H9 (cell line): ENCODE measurements around the gene RPL28. TPM values are rescaled to one million over a fixed set of nuclear protein-coding genes. Genes with fewer than 3 reads are reported as not detected.
A peak's percentile ranks its signal among the peaks of the same experiment; 100 is the strongest.

Source experiments
- DNase-seq: peaks from one replicate; pipeline ENCODE4 v3.0.0-alpha.2; 2017
- H2AFZ ChIP-seq: one replicate; pipeline ENCODE4 v1.6.1; 2013; ENCODE audit warnings: mild to moderate bottlenecking, low read length, control low read depth, moderate library complexity
- H2AK5ac ChIP-seq: 2 replicates; pipeline ENCODE4 v1.6.1; 2013; ENCODE audit warnings: low read length, control low read depth, mixed read lengths; ENCODE audit not compliant: insufficient read length
- H2BK120ac ChIP-seq: one replicate; pipeline ENCODE4 v1.6.1; 2013; ENCODE audit warnings: low read depth, mild to moderate bottlenecking, low read length, control low read depth, inconsistent platforms; ENCODE audit not compliant: poor library complexity, severe bottlenecking
- H2BK12ac ChIP-seq: 2 replicates; pipeline ENCODE4 v1.6.1; 2013; ENCODE audit warnings: low read length, control low read depth, mixed read lengths, low read depth; ENCODE audit not compliant: insufficient read length
- H2BK15ac ChIP-seq: 2 replicates; pipeline ENCODE4 v1.6.1; 2013; ENCODE audit warnings: low read depth, low read length, control low read depth
- H2BK20ac ChIP-seq: one replicate; pipeline ENCODE4 v1.6.1; 2013; ENCODE audit warnings: low read depth, mild to moderate bottlenecking, low read length, control low read depth, inconsistent platforms; ENCODE audit not compliant: poor library complexity, severe bottlenecking
- H2BK5ac ChIP-seq: 2 replicates; pipeline ENCODE4 v1.6.1; 2013; ENCODE audit warnings: low read length, control low read depth, mixed read lengths; ENCODE audit not compliant: insufficient read length
- H3K14ac ChIP-seq: 2 replicates; pipeline ENCODE4 v1.6.1; 2013; ENCODE audit warnings: low read length, control low read depth; ENCODE audit not compliant: insufficient read depth
- H3K18ac ChIP-seq: 2 replicates; pipeline ENCODE4 v1.6.1; 2013; ENCODE audit warnings: low read depth, mild to moderate bottlenecking, mixed read lengths, low read length, control low read depth; ENCODE audit not compliant: insufficient read length
- H3K23ac ChIP-seq: 2 replicates; pipeline ENCODE4 v1.6.1; 2013; ENCODE audit warnings: low read length, control low read depth, mixed read lengths, low read depth; ENCODE audit not compliant: insufficient read length
- H3K23me2 ChIP-seq: 2 replicates; pipeline ENCODE4 v1.6.1; 2013; ENCODE audit warnings: low read depth, mild to moderate bottlenecking, mixed read lengths, low read length, control low read depth; ENCODE audit not compliant: insufficient read length, poor library complexity, severe bottlenecking
- H3K27ac ChIP-seq: 2 replicates; pipeline ENCODE4 v1.5.1; 2013; ENCODE audit warnings: low read length, control low read depth, mixed read lengths, low read depth; ENCODE audit not compliant: insufficient read length
- H3K27me3 ChIP-seq: 2 replicates; pipeline ENCODE4 v1.6.1; 2013; ENCODE audit warnings: low read length, control low read depth, inconsistent platforms; ENCODE audit not compliant: insufficient read depth
- H3K4ac ChIP-seq: 2 replicates; pipeline ENCODE4 v1.6.1; 2013; ENCODE audit warnings: low read depth, mild to moderate bottlenecking, control low read depth, inconsistent platforms, low read length, moderate library complexity
- H3K4me1 ChIP-seq: 2 replicates; pipeline ENCODE4 v1.6.1; 2013; ENCODE audit warnings: low read length, control low read depth, inconsistent platforms; ENCODE audit not compliant: insufficient read depth
- H3K4me2 ChIP-seq: 2 replicates; pipeline ENCODE4 v1.6.1; 2013; ENCODE audit warnings: low read length, control low read depth, mixed read lengths; ENCODE audit not compliant: insufficient read length, insufficient read depth
- H3K56ac ChIP-seq: 2 replicates; pipeline ENCODE4 v1.6.1; 2013; ENCODE audit warnings: low read depth, mild to moderate bottlenecking, mixed read lengths, low read length, control low read depth; ENCODE audit not compliant: insufficient read length
- H3K79me1 ChIP-seq: 2 replicates; pipeline ENCODE4 v1.6.1; 2013; ENCODE audit warnings: low read depth, mild to moderate bottlenecking, moderate library complexity, low read length, control low read depth, inconsistent platforms; ENCODE audit not compliant: insufficient read depth, poor library complexity, severe bottlenecking
- H3K79me2 ChIP-seq: 2 replicates; pipeline ENCODE4 v1.6.1; 2013; ENCODE audit warnings: low read length, control low read depth, inconsistent platforms; ENCODE audit not compliant: insufficient read depth
- H3K9ac ChIP-seq: 2 replicates; pipeline ENCODE4 v1.6.1; 2013; ENCODE audit warnings: low read length, control low read depth, mixed read lengths; ENCODE audit not compliant: insufficient read length; ENCODE audit errors: extremely low read depth
- H3K9me3 ChIP-seq: one replicate; pipeline ENCODE4 v1.6.1; 2013; ENCODE audit warnings: low read depth, low read length, inconsistent platforms; ENCODE audit not compliant: control insufficient read depth
- H3T11ph ChIP-seq: one replicate; pipeline ENCODE4 v1.6.1; 2013; ENCODE audit warnings: mild to moderate bottlenecking, low read length, control low read depth, inconsistent platforms
- H4K20me1 ChIP-seq: one replicate; pipeline ENCODE4 v1.6.1; 2013; ENCODE audit not compliant: control insufficient read depth, insufficient read length, insufficient read depth
- H4K5ac ChIP-seq: 2 replicates; pipeline ENCODE4 v1.6.1; 2013; ENCODE audit warnings: low read depth, mild to moderate bottlenecking, mixed read lengths, low read length, control low read depth; ENCODE audit not compliant: insufficient read length
- H4K8ac ChIP-seq: replicated peaks from 2 replicates; pipeline ENCODE4 v1.6.1; 2013; ENCODE audit warnings: low read length, control low read depth, mixed read lengths, low read depth; ENCODE audit not compliant: insufficient read length
- H4K91ac ChIP-seq: 2 replicates; pipeline ENCODE4 v1.6.1; 2013; ENCODE audit warnings: low read depth, mild to moderate bottlenecking, moderate library complexity, mixed read lengths, low read length, control low read depth; ENCODE audit not compliant: insufficient read length
- H3K27ac Mint-ChIP-seq, 3 experiments: 2 replicates in 2 of 3; 3 replicates in 1 of 3; pipeline ENCODE4 v1.8.0; 2020 to 2021; ENCODE audit warnings: mixed read lengths in 3 of 3, mild to moderate bottlenecking in 1 of 3, moderate library complexity in 1 of 3
- H3K27me3 Mint-ChIP-seq: 2 replicates; pipeline ENCODE4 v1.8.0; 2021; ENCODE audit warnings: low read depth, mild to moderate bottlenecking, moderate library complexity, mixed read lengths
- H3K36me3 Mint-ChIP-seq, 3 experiments: 2 replicates in 2 of 3; 3 replicates in 1 of 3; pipeline ENCODE4 v1.8.0; 2020 to 2021; ENCODE audit warnings: low read depth in 3 of 3, mixed read lengths in 3 of 3; ENCODE audit not compliant: insufficient read depth in 1 of 3
- H3K4me1 Mint-ChIP-seq, 2 experiments: 2 replicates each; pipeline ENCODE4 v1.8.0; 2020; ENCODE audit warnings: mixed read lengths in 2 of 2
- H3K4me3 Mint-ChIP-seq, 2 experiments: 2 replicates in 1 of 2; 3 replicates in 1 of 2; pipeline ENCODE4 v1.8.0; 2020 to 2021; ENCODE audit warnings: mild to moderate bottlenecking in 2 of 2, mixed read lengths in 2 of 2, moderate library complexity in 1 of 2
- H3K9me3 Mint-ChIP-seq, 2 experiments: 2 replicates in 1 of 2; 3 replicates in 1 of 2; pipeline ENCODE4 v1.8.0; 2020; ENCODE audit warnings: mild to moderate bottlenecking in 2 of 2, mixed read lengths in 2 of 2, moderate library complexity in 1 of 2
- CTCF ChIP-seq: fragments of 200-600 bp; sonication (generic); conservative IDR thresholded peaks from 3 replicates; pipeline ENCODE4 v1.8.0; 2021; ENCODE audit warnings: antibody characterized with exemption, mild to moderate bottlenecking
- WGBS: extraction: QIAGEN DNeasy Blood & Tissue Kit; methylation state at CpG from one replicate; pipeline ENCODE4 v1.1.7; 2013; ENCODE audit warnings: missing lambda C conversion rate, low lambda C conversion rate, mixed read lengths; ENCODE audit not compliant: insufficient read length; ENCODE audit errors: extremely low coverage; 5-methylcytosine and 5-hydroxymethylcytosine counted together
- total RNA-seq: library from RNA; stranded (reverse); gene quantifications from 2 replicates; pipeline ENCODE4 v1.2.1, GENCODE V29; 2021

RPL28 gene
- total RNA-seq, 1 experiment from 2014 or later, result 2,076 TPM

GRCh38 chr19:55341171-55341588 is 44.6 kb upstream of the RPL28 start:
- H2AFZ ChIP-seq, result no peak overlapping the region
- no peak overlapping the region for H3T11ph ChIP-seq
- DNase-seq, result peak; percentile 90
- TF ChIP-seq CTCF, result no peak
- no peak overlapping the region for H2BK5ac ChIP-seq
- no peak overlapping the region for H3K18ac ChIP-seq
- H3K79me1 ChIP-seq, result no peaks in the 10 kb centered on the region
- no peak overlapping the region for H3K23ac ChIP-seq
- no peak overlapping the region for H2BK20ac ChIP-seq
- no peaks in the 10 kb centered on the region for H4K20me1 ChIP-seq
- no peak overlapping the region for H2BK15ac ChIP-seq
- no CpG with 5 or more reads among the region's 15 CpGs for WGBS
- H4K8ac ChIP-seq, result no peak overlapping the region
- H3K9me3 ChIP-seq, result no peaks in the 10 kb centered on the region
- H3K23me2 ChIP-seq, result peaks cover 17% of the 10 kb centered on the region
- no peaks in the 10 kb centered on the region; a peak in 1 of 5 replicates for H3K9me3 Mint-ChIP-seq
- peaks cover 21 to 41% of the 10 kb centered on the region in 2 experiments for H3K4me1 Mint-ChIP-seq
- peaks cover 17% of the 10 kb centered on the region for H3K27me3 Mint-ChIP-seq
- no peak overlapping the region for H2BK12ac ChIP-seq
- no peaks in the 10 kb centered on the region; the same call in 1 of the 2 replicates for H3K4me1 ChIP-seq
- H3K79me2 ChIP-seq, result no peaks in the 10 kb centered on the region
- peak overlapping the region; percentile 59 to 95 (median 95); a peak in 6 of 7 replicates for H3K27ac Mint-ChIP-seq
- H3K9ac ChIP-seq, result no peak overlapping the region
- H4K91ac ChIP-seq, result no peak overlapping the region
- no peak overlapping the region for H2AK5ac ChIP-seq
- H3K56ac ChIP-seq, result no peak overlapping the region
- peak overlapping the region; percentile 84 to 96 for H3K4me3 Mint-ChIP-seq
- H3K36me3 Mint-ChIP-seq, result peaks cover 27 to 44% (median 43%) of the 10 kb centered on the region in 3 experiments; a peak in 6 of 7 replicates
- no peak overlapping the region for H3K14ac ChIP-seq
- no peak overlapping the region for H3K4ac ChIP-seq
- H3K27ac ChIP-seq, result no peak overlapping the region
- H2BK120ac ChIP-seq, result no peak overlapping the region
- no peak overlapping the region for H4K5ac ChIP-seq
- no peaks in the 10 kb centered on the region; the same call in 1 of the 2 replicates for H3K27me3 ChIP-seq
- H3K4me2 ChIP-seq, result peak overlapping the region; percentile 74
